Upper lobe of left lung (tissue), 6 donors: Measurements from ENCODE around the gene DNAJB1. TPM values are rescaled to one million over a fixed set of nuclear protein-coding genes. Genes with fewer than 3 reads are reported as not detected.
"Not testable (repeated sequence)": the region's sequence is repeated elsewhere in the genome, so short reads cannot be mapped to it uniquely, and the experiment has no call there.

Experiments
- ATAC-seq, 2 donors: fragments of 200-7000 bp; cut with Tn5 transposase; one replicate each; pipeline ENCODE4 v1.9.1; 2022; ENCODE audit warnings: mild to moderate bottlenecking in 2 of 2, moderate library complexity in 2 of 2; ENCODE audit not compliant: low FRiP score in 2 of 2
- DNase-seq, 2 donors: peaks; one replicate each; pipeline ENCODE4 v3.0.0-alpha.2; 2019 to 2020
- H3K27ac ChIP-seq, 4 donors: fragments of 200-600 bp; sonication (generic); one replicate each; pipeline ENCODE4 v1.5.1; 2016 to 2019
- H3K27me3 ChIP-seq, 4 donors: fragments of 200-600 bp; sonication (generic); one replicate each; pipeline ENCODE4 v1.5.1; 2017 to 2019
- H3K36me3 ChIP-seq, 4 donors: fragments of 200-600 bp; sonication (generic); one replicate each; pipeline ENCODE4 v1.5.1; 2016 to 2019
- H3K4me1 ChIP-seq, 4 donors: fragments of 200-600 bp; sonication (generic); one replicate each; pipeline ENCODE4 v1.5.1; 2018 to 2019
- H3K4me3 ChIP-seq, 4 donors: fragments of 200-600 bp; sonication (generic); one replicate each; pipeline ENCODE4 v1.5.1; 2017 to 2019; ENCODE audit warnings: mild to moderate bottlenecking in 2 of 4, moderate library complexity in 1 of 4
- H3K9me3 ChIP-seq, 4 donors: fragments of 200-600 bp; sonication (generic); one replicate each; pipeline ENCODE4 v1.5.1; 2018 to 2019
- CTCF ChIP-seq, 6 experiments: fragments of 450-650 bp in 4 of 6; fragments of 200-600 bp in 2 of 6; sonication (generic) in 2 of 6; IDR thresholded peaks; one replicate each; pipeline ENCODE4 v1.5.1; 2016 to 2019; ENCODE audit warnings: antibody characterized with exemption in 6 of 6
- EP300 ChIP-seq, 4 donors: sonication (generic); formaldehyde crosslinking; IDR thresholded peaks; one replicate each; pipeline ENCODE4 v1.5.1; 2017; ENCODE audit warnings: antibody characterized with exemption in 4 of 4, control low read depth in 2 of 4
- POLR2A ChIP-seq, 4 donors: fragments of 450-650 bp; IDR thresholded peaks; one replicate each; pipeline ENCODE4 v1.5.1; 2016 to 2017; ENCODE audit warnings: antibody characterized with exemption in 4 of 4, mild to moderate bottlenecking in 2 of 4
- POLR2AphosphoS5 ChIP-seq, 2 donors: sonication (generic); formaldehyde crosslinking; IDR thresholded peaks; one replicate each; pipeline ENCODE4 v1.5.1; 2017; ENCODE audit warnings: antibody characterized with exemption in 2 of 2
- WGBS, 2 donors: methylation state at CpG; one replicate each; pipeline ENCODE4 v1.1.5; 2017 to 2018; 5-methylcytosine and 5-hydroxymethylcytosine counted together
- total RNA-seq, 6 donors: library from RNA; depleted of rRNA in 4 of 6; stranded (reverse); fragments of >200 nt in 4 of 6; gene quantifications; one replicate each; pipeline versions ENCODE4 v1.1.0 to v1.2.1, GENCODE V29; 2016 to 2021
- donor health status: DM: no; HTN: no; CAD: no; lungs with moderate emphysema.
- donor health status: DM: no; HTN: yes; CAD: no; lungs with severe emphysema.

The DNAJB1 gene
- total RNA-seq, 6 donors from 2014 or later, result 33.5 to 137 (median 101) TPM

DNA sequence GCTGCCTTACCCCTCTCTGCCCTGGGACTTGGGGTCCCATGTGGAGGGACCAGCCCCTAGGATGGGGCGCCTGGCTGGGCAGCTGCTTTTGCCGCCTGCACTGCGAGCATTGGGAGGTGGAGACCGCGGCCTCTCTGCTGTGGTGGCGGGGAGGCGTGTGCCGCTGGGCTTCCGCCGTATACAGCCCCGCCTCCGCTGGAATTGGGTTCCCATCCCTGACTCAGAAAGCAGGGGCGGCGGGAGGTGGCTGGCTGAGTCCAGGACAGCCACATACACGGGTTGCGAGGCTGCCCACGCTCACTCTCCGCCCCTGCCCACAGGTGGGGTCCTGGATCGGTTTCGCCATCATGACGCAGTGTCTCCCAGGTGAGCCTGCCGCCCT, 47.1 kb upstream of the DNAJB1 start:
- ATAC-seq, result no peak
- TF ChIP-seq POLR2AphosphoS5 (IDR thresholded peaks at IDR 0.05) (no peak), CTCF (IDR thresholded peaks at IDR 0.05) (no peak), POLR2A (IDR thresholded peaks at IDR 0.05) (no peak), EP300 (IDR thresholded peaks at IDR 0.05) (no peak)
- Histone ChIP-seq H3K36me3 (peaks cover 8 to 40% (median 27%) of the 10 kb centered on the region in 4 donors), H3K27ac (no peak overlapping the region), H3K4me3 (no peak overlapping the region), H3K9me3 (no peaks in the 10 kb centered on the region), H3K27me3 (no peaks in the 10 kb centered on the region), H3K4me1 (peaks cover 7 to 38% (median 11%) of the 10 kb centered on the region in 4 donors)
- 91 to 95% methylated on average over 8 to 12 of the region's 22 CpGs for WGBS, 2 donors
- DNase-seq, result peak in 1 of 2 donors; percentile 76

DNA sequence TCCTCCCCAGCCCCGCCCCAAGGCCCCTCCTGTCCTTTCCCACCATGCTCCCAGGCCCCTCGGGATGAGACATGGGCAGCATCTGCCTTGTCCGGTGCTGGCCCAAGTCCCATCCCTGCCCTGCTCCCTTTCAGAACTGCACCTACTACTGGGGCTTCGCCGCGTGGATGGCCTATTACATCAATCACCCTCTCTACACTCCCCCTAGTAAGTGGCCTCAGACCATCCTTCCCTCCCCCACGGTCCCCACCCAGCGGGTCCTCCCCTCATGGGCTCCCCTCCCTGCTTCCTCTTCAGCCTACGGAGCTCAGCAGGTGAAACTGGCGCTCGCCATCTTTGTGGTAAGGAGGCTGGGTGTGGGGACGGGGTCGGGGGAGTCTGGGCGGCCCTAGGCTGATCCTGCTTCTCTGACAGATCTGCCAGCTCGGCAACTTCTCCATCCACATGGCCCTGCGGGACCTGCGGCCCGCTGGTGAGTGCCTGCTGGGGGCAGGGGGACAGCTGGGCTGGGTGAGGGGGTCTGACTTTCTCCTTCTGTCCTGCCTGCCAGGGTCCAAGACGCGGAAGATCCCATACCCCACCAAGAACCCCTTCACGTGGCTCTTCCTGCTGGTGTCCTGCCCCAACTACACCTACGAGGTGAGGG, 46.6 kb upstream of the DNAJB1 start:
- WGBS, 2 donors, result 70 to 82% methylated on average over 10 to 19 of the region's 22 CpGs
- not testable (repeated sequence) for H3K9me3 ChIP-seq, H3K27me3 ChIP-seq, H3K27ac ChIP-seq, H3K4me3 ChIP-seq, ATAC-seq
- H3K36me3 ChIP-seq, result peaks cover 8 to 40% (median 27%) of the 10 kb centered on the region in 4 donors
- peaks cover 4 to 38% (median 9%) of the 10 kb centered on the region in 4 donors for H3K4me1 ChIP-seq
- peak in 1 of 2 donors; percentile 60 for DNase-seq

DNA sequence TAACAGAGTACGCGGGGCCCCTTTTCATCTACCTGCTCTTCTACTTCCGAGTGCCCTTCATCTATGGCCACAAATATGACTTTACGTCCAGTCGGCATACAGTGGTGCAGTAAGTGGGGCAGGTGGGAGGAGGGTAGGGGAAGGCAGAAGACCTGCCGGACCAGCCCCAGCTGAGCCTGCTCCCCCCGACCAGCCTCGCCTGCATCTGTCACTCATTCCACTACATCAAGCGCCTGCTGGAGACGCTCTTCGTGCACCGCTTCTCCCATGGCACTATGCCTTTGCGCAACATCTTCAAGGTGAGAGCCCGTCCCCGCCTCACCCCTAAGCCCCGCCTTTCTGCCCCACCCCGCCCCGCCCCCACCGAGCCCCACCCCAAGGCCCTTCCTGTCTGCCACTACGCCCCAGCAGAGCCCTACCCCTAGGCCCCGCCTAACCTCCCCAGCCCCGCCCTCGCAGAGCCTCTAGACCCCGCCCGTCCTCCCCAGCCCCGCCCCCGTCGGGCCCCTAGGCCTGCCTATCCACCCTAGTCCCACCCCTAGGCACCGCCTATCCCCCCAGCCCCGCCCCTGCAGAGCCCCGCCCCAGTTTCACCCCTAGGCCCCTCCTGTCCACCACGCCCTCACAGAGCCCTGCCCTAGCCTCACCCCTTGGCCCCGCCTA, 45.9 kb upstream of the DNAJB1 start:
- H3K4me1 ChIP-seq, result peaks cover 4 to 39% (median 9%) of the 10 kb centered on the region in 4 donors
- ATAC-seq, result peak in 1 of 2 donors; percentile 17
- peaks cover 8 to 40% (median 25%) of the 10 kb centered on the region in 4 donors for H3K36me3 ChIP-seq
- no peaks in the 10 kb centered on the region for H3K27me3 ChIP-seq
- peak in 1 of 2 donors; percentile 85 for DNase-seq
- no peak overlapping the region for H3K27ac ChIP-seq
- H3K9me3 ChIP-seq, result no peaks in the 10 kb centered on the region
- 78 to 80% methylated on average over 19 to 21 of the region's 33 CpGs for WGBS, 2 donors
- no peak overlapping the region for H3K4me3 ChIP-seq
- TF ChIP-seq POLR2AphosphoS5 (IDR thresholded peaks at IDR 0.05) (no peak), CTCF (IDR thresholded peaks at IDR 0.05) (no peak), EP300 (IDR thresholded peaks at IDR 0.05) (no peak), POLR2A (IDR thresholded peaks at IDR 0.05) (no peak)

DNA sequence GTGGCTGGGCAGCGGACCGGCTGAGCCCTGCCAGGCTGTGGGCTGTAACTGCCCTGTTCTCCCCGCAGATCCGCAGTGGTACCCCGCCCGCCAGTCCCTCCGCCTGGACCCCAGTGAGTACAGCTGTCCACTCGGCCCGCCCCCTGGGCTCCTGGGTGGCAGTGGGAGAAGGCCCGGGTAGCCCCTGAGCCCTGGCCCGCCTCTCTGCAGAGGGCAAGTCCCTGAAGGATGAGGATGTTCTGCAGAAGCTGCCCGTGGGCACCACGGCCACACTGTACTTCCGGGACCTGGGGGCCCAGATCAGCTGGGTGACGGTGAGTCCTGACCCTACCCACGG, 45.4 kb upstream of the DNAJB1 start:
- no peak for TF ChIP-seq CTCF (IDR thresholded peaks at IDR 0.05)
- TF ChIP-seq EP300 (IDR thresholded peaks at IDR 0.05), result no peak
- no peak for TF ChIP-seq POLR2AphosphoS5 (IDR thresholded peaks at IDR 0.05)
- TF ChIP-seq POLR2A (IDR thresholded peaks at IDR 0.05), result no peak
- Histone ChIP-seq H3K27me3 (no peaks in the 10 kb centered on the region), H3K9me3 (no peaks in the 10 kb centered on the region), H3K4me1 (peaks cover 4 to 33% (median 9%) of the 10 kb centered on the region in 4 donors), H3K27ac (no peak overlapping the region), H3K36me3 (peaks cover 8 to 40% (median 23%) of the 10 kb centered on the region in 4 donors), H3K4me3 (no peak overlapping the region)
- 90% methylated on average over 9 of the region's 16 CpGs; no CpG with 5 or more reads in 1 of the 2 donors for WGBS, 2 donors
- ATAC-seq, result no peak
- DNase-seq, result peak in 1 of 2 donors; percentile 71

DNA sequence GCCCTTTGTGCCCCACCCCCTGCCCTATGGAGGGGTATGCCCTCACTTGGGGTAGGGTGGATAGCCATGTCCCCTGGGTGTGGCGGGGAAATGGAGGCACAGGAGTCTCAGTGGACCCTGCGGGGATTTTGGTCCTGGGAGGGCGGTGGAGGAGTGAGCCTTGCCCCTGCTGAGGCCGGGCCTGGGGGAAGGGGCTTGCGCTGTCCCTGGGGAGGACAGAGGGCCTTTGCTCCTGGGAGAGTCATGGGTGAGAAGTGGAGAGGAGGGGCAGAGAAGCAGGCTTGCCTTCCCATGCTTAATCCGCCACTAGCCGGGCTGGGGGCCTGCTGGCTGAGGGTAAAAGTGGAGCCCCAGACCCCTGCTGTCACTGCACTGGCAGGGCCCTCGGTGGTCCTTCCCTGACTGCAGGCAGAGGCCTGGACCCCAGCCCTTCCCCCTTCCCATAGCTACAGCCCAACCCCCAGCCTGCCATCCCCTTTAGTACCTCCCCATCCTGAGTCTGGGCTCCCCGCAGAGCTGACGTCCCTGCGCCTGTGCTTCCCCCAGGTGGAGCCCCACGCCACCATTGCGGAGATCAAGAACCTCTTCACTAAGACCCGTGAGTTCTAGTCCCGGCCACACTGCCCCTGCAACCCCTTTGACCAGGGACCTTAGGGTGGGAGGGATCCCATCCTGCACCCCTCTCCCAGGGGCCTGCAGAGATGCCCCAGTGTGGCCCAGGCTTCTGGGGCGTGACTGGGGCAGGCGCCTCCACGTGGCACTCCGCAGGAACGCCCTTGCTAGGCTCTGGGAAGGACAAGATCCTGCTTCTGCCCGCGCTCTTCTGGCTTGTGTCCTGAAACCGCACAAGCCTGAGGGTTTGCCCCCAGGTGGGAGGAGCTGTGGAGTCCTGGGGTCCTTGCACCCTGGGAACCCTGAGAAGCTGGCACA, 44.7 kb upstream of the DNAJB1 start:
- Histone ChIP-seq H3K9me3 (no peaks in the 10 kb centered on the region), H3K4me1 (peaks cover 4 to 32% (median 9%) of the 10 kb centered on the region in 4 donors), H3K4me3 (no peak overlapping the region), H3K27ac (peak overlapping the region in 3 of 4 donors; percentile 41 to 69 (median 41)), H3K36me3 (peaks cover 8 to 40% (median 20%) of the 10 kb centered on the region in 4 donors), H3K27me3 (no peaks in the 10 kb centered on the region)
- 87 to 100% methylated on average over 6 to 16 of the region's 23 CpGs for WGBS, 2 donors
- ATAC-seq, result no peak
- TF ChIP-seq EP300 (IDR thresholded peaks at IDR 0.05) (no peak), CTCF (IDR thresholded peaks at IDR 0.05) (no peak), POLR2AphosphoS5 (IDR thresholded peaks at IDR 0.05) (no peak)
- DNase-seq, result peak in 1 of 2 donors; percentile 54
